Calu3 (cell line): ENCODE measurements around the gene UQCRHL. TPM values are rescaled to one million over a fixed set of nuclear protein-coding genes. Genes with fewer than 3 reads are reported as not detected.

ENCODE experiments used
- BruUV-seq: library from RNA; stranded (reverse); fragments of 400-500 nt; replicated peaks from 2 replicates; lab custom pipeline; 2021; lab: Mats Ljungman, UMichigan
- CTCF ChIA-PET: fragments of 300-600 bp; sonication (Branson Sonifier 250); formaldehyde crosslinking; loops from one replicate; lab custom pipeline; 2022; ENCODE audit warnings: antibody characterized with exemption; lab: Charles Lee
- DNase-seq: peaks from one replicate; pipeline ENCODE4 v3.0.0; 2022
- H3K27ac Mint-ChIP-seq: one replicate; pipeline ENCODE4 v1.8.0; 2022; ENCODE audit warnings: mixed read lengths; ENCODE audit not compliant: unreplicated experiment
- H3K27me3 Mint-ChIP-seq: one replicate; pipeline ENCODE4 v1.8.0; 2022; ENCODE audit warnings: mixed read lengths; ENCODE audit not compliant: unreplicated experiment
- H3K36me3 Mint-ChIP-seq: one replicate; pipeline ENCODE4 v1.8.0; 2022; ENCODE audit warnings: mild to moderate bottlenecking, moderate library complexity, mixed read lengths; ENCODE audit not compliant: insufficient read depth, unreplicated experiment
- H3K4me1 Mint-ChIP-seq: one replicate; pipeline ENCODE4 v1.8.0; 2022; ENCODE audit warnings: mild to moderate bottlenecking, low read depth, mixed read lengths; ENCODE audit not compliant: unreplicated experiment
- H3K4me3 Mint-ChIP-seq: one replicate; pipeline ENCODE4 v1.8.0; 2022; ENCODE audit warnings: mild to moderate bottlenecking, low read depth, moderate library complexity, mixed read lengths; ENCODE audit not compliant: unreplicated experiment
- H3K9me3 Mint-ChIP-seq: one replicate; pipeline ENCODE4 v1.8.0; 2022; ENCODE audit warnings: low read depth, mixed read lengths; ENCODE audit not compliant: unreplicated experiment
- intact Hi-C: fragments of 100-400 bp; cut with micrococcal nuclease; formaldehyde crosslinking; loops from one replicate; pipeline ENCODE4 v1.10.0; 2022; ENCODE audit not compliant: unreplicated experiment
- total RNA-seq: library from RNA; stranded (reverse); gene quantifications from 2 replicates; pipeline ENCODE4 v1.2.3, GENCODE V29; 2022
- TF ChIP-seq, protein P1 (sequence below): fragments of 200-600 bp; IDR thresholded peaks from one replicate; pipeline ENCODE4 v1.8.0; 2022; ENCODE audit warnings: antibody characterized with exemption; ENCODE audit not compliant: unreplicated experiment

The UQCRHL gene
- total RNA-seq, 1 experiment from 2014 or later, result 3.6 TPM

DNA sequence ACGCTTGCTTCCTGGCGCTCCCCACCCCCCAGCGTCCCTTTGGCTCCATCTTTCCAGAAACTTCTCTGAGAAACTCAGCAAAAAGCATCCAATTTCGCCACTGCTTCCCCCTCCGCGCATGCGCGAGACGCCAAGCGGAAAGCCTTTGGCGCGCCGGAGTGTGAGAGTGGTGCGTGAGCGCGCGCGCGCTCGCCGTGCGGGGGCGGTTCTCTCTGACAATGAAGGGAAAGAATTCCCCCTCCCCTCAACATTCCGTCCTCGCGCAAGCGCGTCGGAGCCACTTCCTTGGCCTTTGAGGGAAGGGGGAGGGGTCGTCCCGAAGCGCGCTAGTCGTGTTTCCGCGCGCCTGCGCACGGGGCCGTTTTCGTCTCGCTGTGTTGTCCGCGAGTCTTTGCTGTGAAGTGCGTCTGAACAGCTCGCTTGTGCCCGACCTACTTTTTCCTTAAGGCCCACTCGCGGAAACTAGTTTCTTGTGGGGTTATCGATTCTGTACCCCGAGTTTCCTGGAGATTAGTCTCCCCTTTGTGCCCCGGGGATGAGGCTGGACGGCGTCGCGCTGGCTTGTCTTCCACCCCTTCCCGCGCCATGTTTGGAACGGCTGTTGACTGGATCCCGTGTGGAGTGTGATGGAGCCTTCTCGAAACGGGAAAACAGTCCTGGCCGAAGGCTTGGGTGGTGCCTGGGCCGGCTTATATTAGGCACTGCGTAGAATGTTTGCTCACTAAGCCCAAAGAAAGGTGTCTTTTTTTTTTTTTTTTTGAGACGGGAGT lies 28.5 kb upstream of the UQCRHL start:
- Mint-ChIP-seq H3K27me3 (no peaks in the 10 kb centered on the region), H3K27ac (peak overlapping the region; percentile 71), H3K4me1 (no peaks in the 10 kb centered on the region), H3K36me3 (peaks cover 43% of the 10 kb centered on the region), H3K9me3 (no peaks in the 10 kb centered on the region), H3K4me3 (peak overlapping the region; percentile 81)
- TF ChIP-seq, protein P1, sequence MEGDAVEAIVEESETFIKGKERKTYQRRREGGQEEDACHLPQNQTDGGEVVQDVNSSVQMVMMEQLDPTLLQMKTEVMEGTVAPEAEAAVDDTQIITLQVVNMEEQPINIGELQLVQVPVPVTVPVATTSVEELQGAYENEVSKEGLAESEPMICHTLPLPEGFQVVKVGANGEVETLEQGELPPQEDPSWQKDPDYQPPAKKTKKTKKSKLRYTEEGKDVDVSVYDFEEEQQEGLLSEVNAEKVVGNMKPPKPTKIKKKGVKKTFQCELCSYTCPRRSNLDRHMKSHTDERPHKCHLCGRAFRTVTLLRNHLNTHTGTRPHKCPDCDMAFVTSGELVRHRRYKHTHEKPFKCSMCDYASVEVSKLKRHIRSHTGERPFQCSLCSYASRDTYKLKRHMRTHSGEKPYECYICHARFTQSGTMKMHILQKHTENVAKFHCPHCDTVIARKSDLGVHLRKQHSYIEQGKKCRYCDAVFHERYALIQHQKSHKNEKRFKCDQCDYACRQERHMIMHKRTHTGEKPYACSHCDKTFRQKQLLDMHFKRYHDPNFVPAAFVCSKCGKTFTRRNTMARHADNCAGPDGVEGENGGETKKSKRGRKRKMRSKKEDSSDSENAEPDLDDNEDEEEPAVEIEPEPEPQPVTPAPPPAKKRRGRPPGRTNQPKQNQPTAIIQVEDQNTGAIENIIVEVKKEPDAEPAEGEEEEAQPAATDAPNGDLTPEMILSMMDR, result no peak
- DNase-seq, result peak; percentile 95
- no TSS peak for BruUV-seq
- CTCF ChIA-PET, result no interaction called here
- intact Hi-C loops, result no loop called here

DNA sequence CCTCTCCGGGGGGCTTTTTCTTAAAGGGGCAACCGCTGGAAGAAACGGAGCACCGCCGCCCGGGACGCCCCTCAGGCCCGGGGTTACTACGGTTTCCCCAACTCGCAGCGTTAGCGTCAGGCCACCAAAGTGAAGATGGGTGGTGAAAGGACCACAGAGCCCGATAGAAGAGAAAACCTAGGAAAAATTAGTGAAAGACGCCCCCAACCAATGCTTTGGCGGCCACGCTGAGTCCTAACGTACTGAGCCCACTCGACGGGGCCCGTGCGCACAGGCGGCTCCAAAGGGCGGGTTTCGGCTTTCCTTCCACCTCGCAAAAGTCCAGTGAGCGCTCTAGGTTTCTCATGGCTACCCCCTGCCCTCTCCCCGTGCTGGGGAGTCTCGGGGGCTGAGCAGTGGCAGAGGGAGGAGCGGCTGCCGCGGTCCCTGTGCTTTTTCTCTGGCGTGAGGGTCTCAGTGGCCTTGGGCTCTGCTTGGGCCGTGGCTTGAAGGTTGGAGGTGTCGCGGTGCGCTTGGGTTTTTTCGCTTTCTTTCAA lies 27.8 kb upstream of the UQCRHL start:
- H3K36me3 Mint-ChIP-seq, result peaks cover 43% of the 10 kb centered on the region
- CTCF ChIA-PET, result no interaction called here
- H3K4me1 Mint-ChIP-seq, result peaks cover 4% of the 10 kb centered on the region
- peak overlapping the region; percentile 71 for H3K27ac Mint-ChIP-seq
- no peaks in the 10 kb centered on the region for H3K27me3 Mint-ChIP-seq
- H3K9me3 Mint-ChIP-seq, result no peaks in the 10 kb centered on the region
- BruUV-seq, result TSS peak; percentile 8
- intact Hi-C loops, result no loop called here
- H3K4me3 Mint-ChIP-seq, result peak overlapping the region; percentile 81
- no peak for DNase-seq
- TF ChIP-seq, protein P1, result no peak

DNA sequence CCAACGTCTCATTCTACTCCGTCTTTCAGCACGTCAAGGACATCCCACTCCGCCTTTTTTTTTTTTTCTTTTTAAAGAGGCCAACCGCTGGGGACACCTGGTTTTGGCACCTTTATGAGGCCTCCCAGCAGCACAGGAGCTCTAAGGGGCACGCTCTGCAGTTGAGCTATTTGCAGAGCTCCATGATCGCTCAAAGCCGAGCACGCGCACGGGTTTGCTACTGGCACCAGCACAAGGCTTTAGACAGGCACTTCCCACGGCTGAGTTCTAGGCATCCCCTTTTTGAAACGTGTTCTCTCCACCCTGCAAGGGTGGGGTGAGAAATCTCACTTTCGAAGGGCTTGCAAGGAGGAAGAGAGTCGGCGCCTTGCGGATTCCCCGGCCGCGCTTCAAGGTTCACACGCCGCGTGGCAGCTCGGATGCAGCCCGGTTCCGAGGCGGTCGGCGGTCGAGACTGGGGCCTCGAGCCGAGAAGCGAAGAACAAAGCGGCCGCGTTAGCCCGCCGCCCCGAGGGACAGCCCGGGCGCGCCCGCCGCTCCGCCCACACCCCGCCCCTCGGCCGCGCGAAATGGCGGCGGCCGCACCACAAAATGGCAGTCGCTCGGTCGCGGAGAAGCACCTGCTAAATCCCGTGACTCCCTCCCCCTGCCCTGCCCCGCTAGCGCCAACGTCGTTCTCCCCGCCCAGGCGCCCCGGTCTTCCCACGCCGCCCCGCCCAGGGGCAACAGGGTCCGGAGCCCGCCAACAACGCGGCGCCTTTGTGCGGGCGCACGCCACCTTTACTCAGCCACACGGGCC lies 27.2 kb upstream of the UQCRHL start:
- TF ChIP-seq, protein P1, result no peak
- TSS peak; percentile 73 for BruUV-seq
- DNase-seq, result peak; percentile 85
- peaks cover 10% of the 10 kb centered on the region for H3K4me1 Mint-ChIP-seq
- intact Hi-C loops, result no loop called here
- peak overlapping the region; percentile 81 for H3K4me3 Mint-ChIP-seq
- no peaks in the 10 kb centered on the region for H3K27me3 Mint-ChIP-seq
- no peaks in the 10 kb centered on the region for H3K9me3 Mint-ChIP-seq
- CTCF ChIA-PET, result interaction anchor here (0.6 to 1.9 kb wide), 5 partner anchors 13 to 140 kb away, joined by 3 to 6 read pairs (median 3); partner anchors contain the start of gene SPEN
- peak overlapping the region; percentile 71 for H3K27ac Mint-ChIP-seq
- H3K36me3 Mint-ChIP-seq, result peaks cover 43% of the 10 kb centered on the region

DNA sequence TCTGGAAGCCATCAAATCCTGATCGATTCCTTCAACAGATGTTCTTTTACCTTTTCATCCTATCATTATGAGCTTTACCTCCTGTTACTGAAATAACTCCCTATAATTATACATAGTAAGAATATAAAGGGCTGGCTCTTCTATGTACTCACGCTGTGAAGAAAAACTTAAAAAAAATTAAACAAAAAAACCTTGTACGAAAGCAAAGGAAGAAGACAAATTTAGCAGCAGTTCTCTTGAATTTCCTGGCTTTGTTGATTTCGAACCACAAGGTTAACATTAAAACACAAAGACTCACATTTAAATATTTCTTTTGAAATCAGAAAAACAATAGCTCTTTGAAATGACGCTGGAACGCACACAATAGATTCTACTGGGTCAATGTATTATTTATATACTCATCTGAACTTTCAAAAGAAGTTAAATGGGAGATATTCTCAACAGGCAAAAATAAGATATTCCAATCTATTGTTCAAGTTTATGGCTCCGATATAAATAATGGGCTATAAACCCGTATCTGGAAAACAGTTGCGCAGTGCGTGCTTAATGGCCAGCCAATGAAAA lies 26.5 kb upstream of the UQCRHL start:
- Mint-ChIP-seq H3K9me3 (no peaks in the 10 kb centered on the region), H3K27me3 (no peaks in the 10 kb centered on the region), H3K27ac (peak overlapping the region; percentile 71), H3K4me1 (peaks cover 12% of the 10 kb centered on the region), H3K36me3 (peaks cover 45% of the 10 kb centered on the region), H3K4me3 (peak overlapping the region; percentile 81)
- CTCF ChIA-PET, result interaction anchor here (0.6 to 1.9 kb wide), 7 partner anchors 14 to 140 kb away, joined by 3 to 8 read pairs (median 5); partner anchors contain the start of gene SPEN
- intact Hi-C loops, result loop anchor here (2.0 kb wide), 1 partner anchor 17 kb away; no protein-coding TSS in a partner anchor
- TF ChIP-seq, protein P1, result no peak
- BruUV-seq, result no TSS peak
- DNase-seq, result no peak
